Ascending aorta (tissue), 2 donors: ENCODE data around the gene RAB11FIP5. TPM values are rescaled to one million over a fixed set of nuclear protein-coding genes. Genes with fewer than 3 reads are reported as not detected.

Source experiments
- DNase-seq, 2 donors: peaks; one replicate each; pipeline ENCODE4 v3.0.0-alpha.2; 2019; ENCODE audit warnings: low spot score in 2 of 2
- H3K27ac ChIP-seq, 2 donors: fragments of 200-600 bp; sonication (generic); one replicate each; pipeline ENCODE4 v1.5.1; 2016 to 2017; ENCODE audit warnings: mild to moderate bottlenecking in 1 of 2
- H3K27me3 ChIP-seq: fragments of 200-600 bp; sonication (generic); one replicate; pipeline ENCODE4 v1.5.1; 2017
- H3K36me3 ChIP-seq, 2 donors: fragments of 200-600 bp; sonication (generic); one replicate each; pipeline ENCODE4 v1.5.1; 2016
- H3K4me1 ChIP-seq, 2 donors: fragments of 200-600 bp; sonication (generic); one replicate each; pipeline ENCODE4 v1.5.1; 2016 to 2017; ENCODE audit warnings: mild to moderate bottlenecking in 1 of 2
- H3K4me3 ChIP-seq, 2 donors: fragments of 200-600 bp; sonication (generic); one replicate each; pipeline ENCODE4 v1.5.1; 2016 to 2017; ENCODE audit warnings: mild to moderate bottlenecking in 1 of 2
- H3K9me3 ChIP-seq, 2 donors: fragments of 200-600 bp; sonication (generic); one replicate each; pipeline ENCODE4 v1.5.1; 2016
- intact Hi-C: fragments of 100-400 bp; cut with DNase I; formaldehyde crosslinking; loops from one replicate; pipeline ENCODE4 v1.15.1; 2023
- total RNA-seq: library from RNA; depleted of rRNA; stranded (reverse); fragments of >200 nt; gene quantifications from one replicate; pipeline ENCODE4 v1.1.0, GENCODE V29; 2016
- TF ChIP-seq, protein P1 (sequence below), 3 experiments: fragments of 200-600 bp in 2 of 3; fragments of 450-650 bp in 1 of 3; sonication (generic) in 2 of 3; IDR thresholded peaks; one replicate each; pipeline ENCODE4 v1.5.1; 2016 to 2019; ENCODE audit warnings: antibody characterized with exemption in 3 of 3, mild to moderate bottlenecking in 1 of 3, moderate library complexity in 1 of 3

Gene RAB11FIP5
- total RNA-seq, 1 donor from 2014 or later = 95.3 TPM

DNA sequence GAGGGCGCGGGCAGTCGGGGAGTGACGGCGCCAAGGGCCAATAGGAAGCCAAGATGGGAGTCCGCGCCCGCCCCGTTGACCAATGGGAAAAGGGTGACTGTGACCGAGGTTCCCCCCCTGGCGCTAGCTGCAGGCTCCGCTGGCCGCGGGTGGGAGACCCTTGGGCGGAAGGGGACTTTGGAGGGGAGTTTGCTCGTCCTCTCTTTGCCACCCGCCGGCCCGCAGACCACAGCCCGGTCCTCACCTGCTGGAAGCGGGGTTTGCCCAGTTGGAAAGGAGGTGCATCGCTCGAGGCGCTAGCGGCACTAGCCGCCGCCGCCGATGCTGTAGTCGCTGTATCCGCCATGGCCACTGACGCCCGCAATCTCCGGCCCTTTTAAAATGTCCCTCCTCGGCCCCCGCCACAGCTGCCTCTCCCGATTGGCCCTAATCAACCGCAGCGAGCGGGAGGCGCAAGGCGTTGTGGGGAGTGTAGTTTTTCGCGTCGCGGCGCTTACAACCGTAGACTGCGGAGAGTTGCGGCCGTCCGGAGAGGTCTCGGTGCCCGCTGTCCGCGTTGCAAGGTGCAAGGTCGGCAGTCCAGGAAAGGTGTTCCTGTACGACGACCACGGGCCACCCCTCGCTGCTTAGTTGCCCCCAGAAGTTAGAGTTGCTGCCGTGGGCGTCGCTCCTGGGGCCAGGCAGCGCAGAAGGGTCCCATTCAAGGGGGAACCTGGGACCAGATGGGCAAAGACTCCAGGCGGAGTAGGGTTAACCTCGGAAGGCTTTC is 41.2 kb downstream of the RAB11FIP5 start, which contains the start of gene SFXN5:
SFXN5 (minus strand) TSS at position 353 of the 769 bp plus-strand sequence; CDS start at position 346, 7 bp downstream.
- Histone ChIP-seq H3K4me3 (peak within 1 kb of the TSS; percentile 91 to 92), H3K4me1 (peaks cover 10 to 15% of the 10 kb centered on the region in 2 donors), H3K36me3 (peaks cover 18 to 22% of the 10 kb centered on the region in 2 donors), H3K9me3 (no peaks in the 10 kb centered on the region), H3K27me3 (no peaks in the 10 kb centered on the region), H3K27ac (peak within 1 kb of the TSS; percentile 84 to 93)
- DNase-seq = peak; percentile 90 to 99
- intact Hi-C loops = loop anchor here (1.0 to 5.0 kb wide), 10 partner anchors 18 to 666 kb away; partner anchors contain the start of genes EXOC6B, PRADC1, SMYD5 and SPR
- TF ChIP-seq, protein P1, sequence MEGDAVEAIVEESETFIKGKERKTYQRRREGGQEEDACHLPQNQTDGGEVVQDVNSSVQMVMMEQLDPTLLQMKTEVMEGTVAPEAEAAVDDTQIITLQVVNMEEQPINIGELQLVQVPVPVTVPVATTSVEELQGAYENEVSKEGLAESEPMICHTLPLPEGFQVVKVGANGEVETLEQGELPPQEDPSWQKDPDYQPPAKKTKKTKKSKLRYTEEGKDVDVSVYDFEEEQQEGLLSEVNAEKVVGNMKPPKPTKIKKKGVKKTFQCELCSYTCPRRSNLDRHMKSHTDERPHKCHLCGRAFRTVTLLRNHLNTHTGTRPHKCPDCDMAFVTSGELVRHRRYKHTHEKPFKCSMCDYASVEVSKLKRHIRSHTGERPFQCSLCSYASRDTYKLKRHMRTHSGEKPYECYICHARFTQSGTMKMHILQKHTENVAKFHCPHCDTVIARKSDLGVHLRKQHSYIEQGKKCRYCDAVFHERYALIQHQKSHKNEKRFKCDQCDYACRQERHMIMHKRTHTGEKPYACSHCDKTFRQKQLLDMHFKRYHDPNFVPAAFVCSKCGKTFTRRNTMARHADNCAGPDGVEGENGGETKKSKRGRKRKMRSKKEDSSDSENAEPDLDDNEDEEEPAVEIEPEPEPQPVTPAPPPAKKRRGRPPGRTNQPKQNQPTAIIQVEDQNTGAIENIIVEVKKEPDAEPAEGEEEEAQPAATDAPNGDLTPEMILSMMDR (IDR thresholded peaks at IDR 0.05) = peak; percentile 21 to 24 (median 24)

DNA sequence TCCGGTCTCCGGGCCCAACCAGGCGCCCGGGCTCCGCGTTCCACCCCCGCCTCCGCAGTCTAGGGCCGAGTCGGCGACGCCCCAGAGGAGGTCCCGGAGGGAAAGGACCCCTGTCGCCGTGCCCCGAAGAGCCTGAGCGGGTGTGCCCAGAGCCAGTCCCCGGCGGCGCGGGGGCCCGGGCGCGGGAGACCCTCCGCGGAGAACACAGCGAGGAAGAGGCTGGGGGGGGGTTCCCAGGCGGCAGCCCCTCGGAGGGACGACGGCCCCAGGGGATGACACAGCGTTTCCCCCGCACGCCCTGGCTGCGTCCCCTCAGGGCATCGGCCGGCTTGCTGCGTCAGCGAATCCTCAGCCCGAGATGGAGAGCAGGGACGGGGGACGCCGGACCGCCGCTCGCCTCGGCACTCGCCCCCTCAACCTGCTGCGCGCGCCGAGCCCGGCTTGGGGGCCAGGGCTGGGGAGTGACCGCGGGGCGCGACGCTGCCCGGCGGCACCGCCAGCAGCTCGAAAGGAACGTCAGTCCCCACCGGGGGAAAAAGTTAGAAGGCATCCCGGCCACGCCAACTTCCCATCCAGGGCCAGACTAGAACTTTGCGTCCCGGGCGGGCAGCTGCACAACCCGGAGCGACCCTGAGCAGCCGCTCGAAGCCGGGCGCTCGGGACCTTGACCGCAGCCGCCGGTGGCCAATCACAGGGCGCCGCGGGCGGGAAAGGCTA is 41.9 kb downstream of the RAB11FIP5 start:
- intact Hi-C loops = loop anchor here (1.0 to 5.0 kb wide), 10 partner anchors 18 to 666 kb away; partner anchors contain the start of genes EXOC6B, PRADC1, SMYD5 and SPR
- H3K27me3 ChIP-seq = no peaks in the 10 kb centered on the region
- TF ChIP-seq, protein P1 (IDR thresholded peaks at IDR 0.05) = no peak
- H3K36me3 ChIP-seq = peaks cover 13 to 17% of the 10 kb centered on the region in 2 donors
- no peaks in the 10 kb centered on the region for H3K9me3 ChIP-seq
- no peak for DNase-seq
- H3K4me1 ChIP-seq = peaks cover 10 to 15% of the 10 kb centered on the region in 2 donors
- H3K27ac ChIP-seq = peak overlapping the region; percentile 84 to 93
- H3K4me3 ChIP-seq = peak overlapping the region; percentile 91 to 92

DNA sequence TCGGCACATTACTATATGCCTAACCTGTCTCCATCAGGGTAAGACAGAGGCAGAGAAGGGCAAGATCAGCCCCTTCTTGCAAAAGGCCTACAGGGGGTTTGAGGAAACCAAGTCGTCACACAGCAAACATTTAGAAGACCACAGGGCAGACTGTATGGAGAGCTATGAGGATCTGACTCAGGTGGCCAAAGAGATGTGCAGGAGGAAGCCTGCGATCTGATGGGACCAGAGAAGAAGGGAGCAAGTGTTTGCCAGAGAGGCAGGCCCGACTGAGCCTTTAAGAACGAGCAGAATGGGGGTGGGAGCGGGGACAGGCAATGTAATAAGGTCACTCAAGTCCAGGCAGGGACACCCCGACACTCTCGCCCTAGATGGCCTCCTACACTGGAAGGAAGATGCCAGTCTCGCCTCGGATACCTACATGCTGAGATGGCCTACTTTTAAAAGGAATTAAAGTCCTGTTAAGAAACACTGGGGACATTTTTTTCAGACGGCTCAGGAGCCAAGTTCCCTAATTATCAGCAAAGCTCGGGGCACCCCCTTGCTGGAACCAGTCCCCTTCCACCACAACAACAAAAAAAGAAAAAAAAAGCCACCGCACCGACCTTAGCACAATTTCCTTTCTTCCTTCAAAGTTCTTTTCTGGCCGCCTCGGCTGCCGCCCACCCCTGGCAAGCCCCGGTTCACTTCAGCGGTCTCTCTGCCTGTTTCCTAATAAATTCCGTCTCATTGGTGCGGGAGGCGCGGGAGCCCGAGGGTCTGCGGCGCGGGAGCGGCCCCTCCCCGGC is 42.7 kb downstream of the RAB11FIP5 start:
- Histone ChIP-seq H3K27me3 (no peaks in the 10 kb centered on the region), H3K4me1 (peaks cover 10 to 15% of the 10 kb centered on the region in 2 donors), H3K9me3 (no peaks in the 10 kb centered on the region), H3K4me3 (peak overlapping the region; percentile 91 to 92), H3K36me3 (peaks cover 6 to 10% of the 10 kb centered on the region in 2 donors), H3K27ac (peak overlapping the region; percentile 84 to 93)
- TF ChIP-seq, protein P1 (IDR thresholded peaks at IDR 0.05) = no peak
- DNase-seq = no peak
- intact Hi-C loops = loop anchor here (2.0 to 5.0 kb wide), 6 partner anchors 77 to 667 kb away; partner anchors contain the start of genes EXOC6B, PRADC1 and TPRKB

DNA sequence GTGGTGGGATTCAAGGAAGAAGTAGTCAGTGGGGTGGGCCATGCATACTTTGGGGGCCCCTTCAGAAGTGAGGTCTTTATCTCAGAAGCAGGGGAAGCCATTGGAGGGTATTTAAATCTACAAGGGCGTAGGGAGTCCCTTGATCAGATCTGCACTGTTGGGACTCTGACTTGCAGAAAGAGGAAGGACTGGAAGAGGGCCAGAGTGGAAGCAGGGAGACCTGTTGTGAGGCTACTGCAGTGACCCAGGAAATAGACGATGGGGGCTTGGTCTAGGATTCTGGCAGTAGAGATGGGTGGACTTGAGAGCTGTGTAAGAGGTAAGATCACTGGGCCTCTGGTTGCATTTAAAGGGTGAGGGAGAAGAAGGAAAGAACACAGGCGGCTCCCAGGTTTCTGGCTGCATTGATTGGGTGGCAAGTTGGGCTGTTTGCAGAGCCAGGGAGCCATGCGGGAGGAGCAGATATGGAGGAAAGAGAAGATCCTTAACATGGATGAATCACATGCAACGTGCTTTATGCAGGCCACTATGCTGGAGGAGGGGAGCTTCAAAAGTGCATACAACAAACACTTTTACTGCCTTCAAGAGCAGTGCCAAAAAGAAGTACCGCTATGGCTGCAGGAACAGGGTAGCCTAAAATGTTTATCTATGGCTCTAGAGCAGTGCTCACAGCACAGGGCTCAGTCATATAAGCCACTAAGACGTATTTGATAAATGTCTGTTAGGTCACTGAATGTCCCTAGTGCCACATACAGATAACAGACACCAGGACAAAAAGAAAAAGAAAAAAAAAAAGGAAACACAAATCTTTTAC is 43.5 kb downstream of the RAB11FIP5 start:
- Histone ChIP-seq H3K27me3 (no peaks in the 10 kb centered on the region), H3K27ac (no peak overlapping the region), H3K36me3 (peaks cover 0 to 2% of the 10 kb centered on the region in 2 donors), H3K9me3 (no peaks in the 10 kb centered on the region), H3K4me3 (peak overlapping the region; percentile 91 to 92), H3K4me1 (peaks cover 10 to 18% of the 10 kb centered on the region in 2 donors)
- intact Hi-C loops = no loop called here
- no peak for DNase-seq
- TF ChIP-seq, protein P1 (IDR thresholded peaks at IDR 0.05) = no peak
